Measurements from ENCODE around the gene AP3S2. TPM values are rescaled to one million over a fixed set of nuclear protein-coding genes. Genes with fewer than 3 reads are reported as not detected.
A peak's percentile ranks its signal among the peaks of the same experiment; 100 is the strongest.

AP3S2 gene
- total and polyA plus RNA-seq, 2 of the 13 experiments (the other 11 are each of a cell fraction or from before 2014, with no cell fraction given): 17.6 to 44.4 TPM

DNA sequence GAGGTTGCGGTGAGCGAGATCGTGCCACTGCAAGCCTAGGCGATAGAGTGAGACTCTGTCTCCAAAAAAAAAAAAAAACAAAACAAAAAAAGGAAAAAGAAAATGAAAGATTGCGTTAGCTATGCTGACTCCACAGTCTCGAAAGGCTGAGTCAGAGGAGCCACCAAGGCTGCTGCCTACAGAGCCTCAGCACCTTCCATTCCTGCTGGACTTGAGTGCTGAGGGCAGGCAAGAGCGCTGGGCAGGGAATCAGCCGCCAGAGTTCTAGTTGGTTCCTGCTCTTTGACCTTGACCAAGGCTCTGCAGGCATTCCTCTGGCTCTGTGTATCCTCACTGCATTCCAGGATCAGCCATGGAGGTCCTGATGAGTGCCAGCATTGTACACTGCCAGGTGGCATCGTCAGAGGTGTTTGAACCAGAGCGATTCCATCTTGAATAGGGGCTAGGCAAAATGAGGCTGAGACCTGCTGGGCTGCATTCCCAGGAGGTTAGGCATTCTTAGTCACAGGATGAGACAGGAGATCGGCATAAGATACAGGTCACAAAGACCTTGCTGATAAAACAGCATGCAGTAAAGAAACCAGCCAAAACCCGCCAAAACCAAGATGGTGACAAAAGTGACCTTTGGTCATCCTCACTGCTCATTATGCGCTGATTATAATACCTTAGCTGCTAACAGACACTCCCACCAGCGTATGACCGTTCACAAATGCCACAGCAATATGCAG, 111.7 kb downstream of the AP3S2 start (continued):
- no peak for TF ChIP-seq SRSF9 (IDR thresholded peaks at IDR 0.05; ENCODE audit: borderline replicate concordance, insufficient read depth, low read depth, low read length, poor library complexity, severe bottlenecking)
- TF ChIP-seq TBX2 (CRISPR knock-in tag; IDR thresholded peaks at IDR 0.05; ENCODE audit: borderline replicate concordance): 0 out of 2 replicates have a peak, but pooled peaks have one; percentile 37
- TF ChIP-seq CHD4 (IDR thresholded peaks at IDR 0.05; ENCODE audit: borderline replicate concordance, low read length): no peak
- TF ChIP-seq ZNF10 (CRISPR knock-in tag; IDR thresholded peaks at IDR 0.05; ENCODE audit: borderline replicate concordance, low read depth): no peak
- TF ChIP-seq TEAD3 (CRISPR knock-in tag; optimal IDR thresholded peaks at IDR 0.05; ENCODE audit: borderline replicate concordance): peak; percentile 97
- no peak for TF ChIP-seq TOE1 (CRISPR knock-in tag; IDR thresholded peaks at IDR 0.05)
- TF ChIP-seq REXO4 (CRISPR knock-in tag; IDR thresholded peaks at IDR 0.05; ENCODE audit: borderline replicate concordance): no peak
- TF ChIP-seq, protein P1, sequence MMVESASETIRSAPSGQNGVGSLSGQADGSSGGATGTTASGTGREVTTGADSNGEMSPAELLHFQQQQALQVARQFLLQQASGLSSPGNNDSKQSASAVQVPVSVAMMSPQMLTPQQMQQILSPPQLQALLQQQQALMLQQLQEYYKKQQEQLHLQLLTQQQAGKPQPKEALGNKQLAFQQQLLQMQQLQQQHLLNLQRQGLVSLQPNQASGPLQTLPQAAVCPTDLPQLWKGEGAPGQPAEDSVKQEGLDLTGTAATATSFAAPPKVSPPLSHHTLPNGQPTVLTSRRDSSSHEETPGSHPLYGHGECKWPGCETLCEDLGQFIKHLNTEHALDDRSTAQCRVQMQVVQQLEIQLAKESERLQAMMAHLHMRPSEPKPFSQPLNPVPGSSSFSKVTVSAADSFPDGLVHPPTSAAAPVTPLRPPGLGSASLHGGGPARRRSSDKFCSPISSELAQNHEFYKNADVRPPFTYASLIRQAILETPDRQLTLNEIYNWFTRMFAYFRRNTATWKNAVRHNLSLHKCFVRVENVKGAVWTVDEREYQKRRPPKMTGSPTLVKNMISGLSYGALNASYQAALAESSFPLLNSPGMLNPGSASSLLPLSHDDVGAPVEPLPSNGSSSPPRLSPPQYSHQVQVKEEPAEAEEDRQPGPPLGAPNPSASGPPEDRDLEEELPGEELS (CRISPR knock-in tag; IDR thresholded peaks at IDR 0.05): peak; percentile 34; the same call in 1 of the 2 replicates
- no peak for TF ChIP-seq ZNF781 (CRISPR knock-in tag; IDR thresholded peaks at IDR 0.05; ENCODE audit: borderline replicate concordance, not compliant biosample characterization)

DNA sequence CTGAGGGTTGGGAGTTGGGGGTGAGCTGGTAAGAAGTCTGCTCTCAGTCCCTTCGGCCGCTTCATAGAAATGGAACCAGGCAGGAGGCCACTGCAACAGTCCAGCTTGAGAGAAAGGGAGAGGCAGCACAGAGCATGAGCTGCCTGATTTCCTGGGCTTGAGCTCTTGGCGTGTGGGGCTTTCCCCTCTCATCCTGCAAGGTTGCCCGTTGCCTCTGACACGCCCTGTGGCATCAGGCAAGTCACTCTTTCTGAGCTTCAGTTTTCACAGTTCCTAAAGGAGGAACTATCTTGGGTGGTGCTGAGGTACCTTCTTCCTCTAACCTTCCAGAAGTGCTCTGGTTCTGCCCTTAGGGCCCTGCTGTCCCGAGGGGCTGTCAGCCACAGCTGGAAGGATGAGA, 112.7 kb downstream of the AP3S2 start:
- Histone ChIP-seq H4K20me1 (ENCODE audit: insufficient read depth, low read length) (no peaks in the 10 kb centered on the region; the same call in 1 of the 2 replicates), H3K27me3 (ENCODE audit: control insufficient read depth in 1 of 2, insufficient read depth in 2 of 2, low read length in 2 of 2) (peaks cover 2 to 8% of the 10 kb centered on the region in 2 experiments; a peak in 3 of 5 replicates), H3K36me3 (replicated peaks in 1 of 2; ENCODE audit: control insufficient read depth in 1 of 2, insufficient read depth in 2 of 2, low read length in 2 of 2) (peaks cover 2 to 12% of the 10 kb centered on the region in 2 experiments; a peak in 3 of 5 replicates), H3K79me2 (ENCODE audit: insufficient read depth, low read length) (no peaks in the 10 kb centered on the region), H3K9ac (ENCODE audit: insufficient read depth, low read depth, low read length) (no peak overlapping the region), H2AFZ (ENCODE audit: low read length) (no peak overlapping the region), H3K9me3 (ENCODE audit: low read length) (no peaks in the 10 kb centered on the region), H3K27ac (ENCODE audit: extremely low read length, insufficient read depth, low read length) (no peak overlapping the region), H3K4me1 (ENCODE audit: insufficient read depth, low read length) (peaks cover 69% of the 10 kb centered on the region), H3K4me2 (ENCODE audit: low read depth, low read length) (no peak overlapping the region), H3K4me3 (replicated peaks in 1 of 3; ENCODE audit: insufficient read depth in 1 of 3, low read depth in 2 of 3, low read length in 3 of 3) (no peak overlapping the region)
- DNase-seq (ENCODE audit: low spot score): no peak
- no peak for ATAC-seq
- WGBS (ENCODE audit: low lambda C conversion rate): 59% methylated on average over 6 of the region's 6 CpGs
- ChIA-PET CTCF (ENCODE audit: low intra/inter-chr PET ratio, low total read pairs) (no interaction called here), POLR2A (no interaction called here)
- in situ Hi-C loops (cut with HindIII; ENCODE audit: extremely low pct_ligation_motif_present, low pct_unique_long_range_greater_than_20kb) (no loop called here), intact Hi-C loops (cut with micrococcal nuclease; ENCODE audit: unreplicated experiment) (no loop called here)
- BruUV-seq (replicated peaks): no TSS peak
- no peak for FAIRE-seq
- TF ChIP-seq, protein P2, sequence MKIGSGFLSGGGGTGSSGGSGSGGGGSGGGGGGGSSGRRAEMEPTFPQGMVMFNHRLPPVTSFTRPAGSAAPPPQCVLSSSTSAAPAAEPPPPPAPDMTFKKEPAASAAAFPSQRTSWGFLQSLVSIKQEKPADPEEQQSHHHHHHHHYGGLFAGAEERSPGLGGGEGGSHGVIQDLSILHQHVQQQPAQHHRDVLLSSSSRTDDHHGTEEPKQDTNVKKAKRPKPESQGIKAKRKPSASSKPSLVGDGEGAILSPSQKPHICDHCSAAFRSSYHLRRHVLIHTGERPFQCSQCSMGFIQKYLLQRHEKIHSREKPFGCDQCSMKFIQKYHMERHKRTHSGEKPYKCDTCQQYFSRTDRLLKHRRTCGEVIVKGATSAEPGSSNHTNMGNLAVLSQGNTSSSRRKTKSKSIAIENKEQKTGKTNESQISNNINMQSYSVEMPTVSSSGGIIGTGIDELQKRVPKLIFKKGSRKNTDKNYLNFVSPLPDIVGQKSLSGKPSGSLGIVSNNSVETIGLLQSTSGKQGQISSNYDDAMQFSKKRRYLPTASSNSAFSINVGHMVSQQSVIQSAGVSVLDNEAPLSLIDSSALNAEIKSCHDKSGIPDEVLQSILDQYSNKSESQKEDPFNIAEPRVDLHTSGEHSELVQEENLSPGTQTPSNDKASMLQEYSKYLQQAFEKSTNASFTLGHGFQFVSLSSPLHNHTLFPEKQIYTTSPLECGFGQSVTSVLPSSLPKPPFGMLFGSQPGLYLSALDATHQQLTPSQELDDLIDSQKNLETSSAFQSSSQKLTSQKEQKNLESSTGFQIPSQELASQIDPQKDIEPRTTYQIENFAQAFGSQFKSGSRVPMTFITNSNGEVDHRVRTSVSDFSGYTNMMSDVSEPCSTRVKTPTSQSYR (CRISPR knock-in tag; IDR thresholded peaks at IDR 0.05; ENCODE audit: borderline replicate concordance): no peak
- no peak for TF ChIP-seq FOXJ3 (CRISPR knock-in tag; IDR thresholded peaks at IDR 0.05; ENCODE audit: borderline replicate concordance)
- TF ChIP-seq ZNF44 (CRISPR knock-in tag; IDR thresholded peaks at IDR 0.05): no peak
- TF ChIP-seq GATA4 (IDR thresholded peaks at IDR 0.05; ENCODE audit: borderline replicate concordance, low read depth): no peak
- no peak for TF ChIP-seq GLI4 (CRISPR knock-in tag; IDR thresholded peaks at IDR 0.05; ENCODE audit: borderline replicate concordance)
- TF ChIP-seq ZNF251 (CRISPR knock-in tag; IDR thresholded peaks at IDR 0.05): no peak
- no peak for TF ChIP-seq ZNF788 (CRISPR knock-in tag; IDR thresholded peaks at IDR 0.05; ENCODE audit: borderline replicate concordance)
- TF ChIP-seq SATB2 (CRISPR knock-in tag; IDR thresholded peaks at IDR 0.05): no peak
- TF ChIP-seq TBX3 (IDR thresholded peaks at IDR 0.05; ENCODE audit: borderline replicate concordance): no peak
- no peak for TF ChIP-seq NCOA2 (CRISPR knock-in tag; IDR thresholded peaks at IDR 0.05)

Data from HepG2 (cell line).